Heart right ventricle (tissue), 16 donors: ENCODE data around the gene NEK2. TPM values are rescaled to one million over a fixed set of nuclear protein-coding genes. Genes with fewer than 3 reads are reported as not detected.

Experiments
- ATAC-seq, 8 donors: fragments of 200-7000 bp; cut with Tn5 transposase; one replicate each; pipeline ENCODE4 v1.9.1; 2020; ENCODE audit warnings: mild to moderate bottlenecking in 8 of 8, moderate library complexity in 8 of 8, moderate number of reproducible peaks in 1 of 8
- DNase-seq, 2 donors: peaks; one replicate each; pipeline ENCODE4 v3.0.0-alpha.2; 2020
- H3K27ac ChIP-seq, 10 donors: fragments of 200-600 bp; sonication (generic) in 2 of 10; one replicate each; pipeline versions ENCODE4 v1.5.0 to v1.8.0; 2020 to 2022; ENCODE audit warnings: mild to moderate bottlenecking in 3 of 10
- H3K27me3 ChIP-seq, 7 donors: fragments of 200-600 bp; one replicate each; pipeline ENCODE4 v1.8.0; 2021 to 2022; ENCODE audit warnings: mild to moderate bottlenecking in 2 of 7
- H3K36me3 ChIP-seq, 9 donors: fragments of 200-600 bp; sonication (generic) in 1 of 9; one replicate each; pipeline versions ENCODE4 v1.5.0 to v1.8.0; 2020 to 2022; ENCODE audit warnings: mild to moderate bottlenecking in 2 of 9
- H3K4me1 ChIP-seq, 9 donors: fragments of 200-600 bp; sonication (generic) in 1 of 9; one replicate each; pipeline versions ENCODE4 v1.5.0 to v1.8.0; 2020 to 2022; ENCODE audit warnings: mild to moderate bottlenecking in 4 of 9
- H3K4me3 ChIP-seq, 10 donors: fragments of 200-600 bp; sonication (generic) in 2 of 10; one replicate each; pipeline versions ENCODE4 v1.5.0 to v1.8.0; 2020 to 2022; ENCODE audit warnings: mild to moderate bottlenecking in 7 of 10, moderate library complexity in 2 of 10
- H3K9me3 ChIP-seq, 11 donors: fragments of 200-600 bp in 10 of 11; sonication (generic) in 2 of 11; one replicate each; pipeline versions ENCODE4 v1.5.0 to v1.8.0; 2013 to 2022; ENCODE audit warnings: mild to moderate bottlenecking in 2 of 11, control low read depth in 1 of 11, moderate library complexity in 1 of 11
- CTCF ChIP-seq, 9 donors: fragments of 200-600 bp; sonication (generic) in 2 of 9; IDR thresholded peaks; one replicate each; pipeline versions ENCODE4 v1.5.0 to v1.8.0; 2021 to 2022; ENCODE audit warnings: antibody characterized with exemption in 9 of 9, mild to moderate bottlenecking in 5 of 9, moderate library complexity in 1 of 9
- WGBS, 2 donors: extraction: QIAGEN DNeasy Blood & Tissue Kit; methylation state at CpG; one replicate each; pipeline ENCODE4 v1.1.7; 2013; ENCODE audit warnings: inconsistent platforms in 1 of 2; 5-methylcytosine and 5-hydroxymethylcytosine counted together
- intact Hi-C, 10 donors: fragments of 100-400 bp; cut with DNase I; formaldehyde crosslinking; loops; one replicate each; pipeline versions ENCODE4 v1.11.1 to v1.14.2; 2022
- polyA plus RNA-seq, 2 donors: library from polyadenylated mRNA; stranded (reverse); fragments of 200-250 nt; gene quantifications; one replicate each; pipeline ENCODE4 v1.2.3, GENCODE V29; 2013
- total RNA-seq, 10 donors: library from RNA; stranded (reverse); fragmentation: NEBNext Ultra II Directional in 3 of 10; extraction: Animal tissue kit (Norgen Biotek cat#: 25700) in 3 of 10; gene quantifications; one replicate each; pipeline versions ENCODE4 v1.2.1 to v1.2.4, GENCODE V29; 2021 to 2023
- donor health status: Arrhythmogenic right ventricular cardiomyopathy.
- donor health status: ischemic (EF 13 %, LVEDD 7.1; RV severe dilation, severe dysfunction).
- donor health status: healthy with polysubstance abuse.
- donor health status: DM: no; HTN: yes; CAD: no.
- donor health status: DM: no; HTN: no; CAD: no.
- donor health status: ischemic (EF 25% LVEDD 6.9; RV normal size, moderate dysfunction).
- donor health status: ischemic (EF 25% LVEDD 5.7; RV mildly dilated, moderate dysfunction).
- donor health status: healthy.
- donor health status: DM: yes; HTN: yes; CAD: no.
- donor health status: Ischemic cardiomyopathy.
- donor health status: ischemic (EF 35%, LVEDD 5.7; RV mildly dilated, moderate dysfunction).
- donor health status: nonischemic (EF 11% LVEDD 7.7; RV severe dilation, severe dysfunction).
- donor health status: DM: yes; HTN: yes; CAD: no.
- donor health status: PGD.
- donor health status: ischemic (EF 29% LVEDD 5.4; RV normal size, mild dysfunction).
- donor health status: nonischemic (EF 23%, LVEDD 6.1; RV moderate dilation, normal function).

The NEK2 gene
- total and polyA plus RNA-seq, 12 donors = 0.04 to 2.1 (median 0.19) TPM; not detected in 6

GRCh38 chr1:211625040-211625439, 50.4 kb downstream of the NEK2 start:
- DNase-seq (no peak), ATAC-seq (peak in 4 of 8 donors; percentile 57 to 72 (median 68))
- 80 to 84% methylated on average over 2 of the region's 2 CpGs for WGBS, 2 donors

GRCh38 chr1:211623515-211623914, 51.9 kb downstream of the NEK2 start:
- intact Hi-C loops = no loop called here
- no peak for ATAC-seq

More at GRCh38 chr1:211625040-211625439, 50.4 kb downstream of the NEK2 start:
- H3K27ac ChIP-seq = no peak overlapping the region
- peak in 7 of 9 donors; percentile 12 to 48 (median 39) for TF ChIP-seq CTCF (IDR thresholded peaks at IDR 0.05)
- H3K4me1 ChIP-seq = peaks cover 0 to 22% (median 7%) of the 10 kb centered on the region in 9 donors
- no peaks in the 10 kb centered on the region for H3K36me3 ChIP-seq
- intact Hi-C loops = loop anchor here in 1 of 10 donors (5.0 kb wide), 1 partner anchor 48 kb away; the partner anchor contains the start of gene SLC30A1
- no peaks in the 10 kb centered on the region for H3K9me3 ChIP-seq
- no peaks in the 10 kb centered on the region for H3K27me3 ChIP-seq
- H3K4me3 ChIP-seq = no peak overlapping the region

GRCh38 chr1:211621447-211622198, 53.8 kb downstream of the NEK2 start:
- Histone ChIP-seq H3K27ac (peak overlapping the region in 1 of 10 donors; percentile 15), H3K4me1 (peaks cover 0 to 16% (median 7%) of the 10 kb centered on the region in 9 donors), H3K4me3 (no peak overlapping the region), H3K36me3 (no peaks in the 10 kb centered on the region), H3K27me3 (no peaks in the 10 kb centered on the region), H3K9me3 (no peaks in the 10 kb centered on the region)
- WGBS, 2 donors = 53 to 55% methylated on average over 9 of the region's 9 CpGs
- ATAC-seq (peak in 6 of 8 donors; percentile 30 to 81 (median 39)), DNase-seq (peak; percentile 39 to 42)
- TF ChIP-seq CTCF (IDR thresholded peaks at IDR 0.05) = no peak
- intact Hi-C loops = no loop called here

More at GRCh38 chr1:211623515-211623914, 51.9 kb downstream of the NEK2 start:
- no peak overlapping the region for H3K27ac ChIP-seq
- H3K9me3 ChIP-seq = no peaks in the 10 kb centered on the region
- H3K27me3 ChIP-seq = no peaks in the 10 kb centered on the region
- no peak overlapping the region for H3K4me3 ChIP-seq
- no peak for DNase-seq
- no peaks in the 10 kb centered on the region for H3K36me3 ChIP-seq
- TF ChIP-seq CTCF (IDR thresholded peaks at IDR 0.05) = no peak
- 66 to 73% methylated on average over 3 of the region's 3 CpGs for WGBS, 2 donors
- peaks cover 0 to 19% (median 7%) of the 10 kb centered on the region in 9 donors for H3K4me1 ChIP-seq

- no peak for ATAC-seq
- Histone ChIP-seq H3K9me3 (no peaks in the 10 kb centered on the region), H3K4me1 (peaks cover 3 to 24% (median 12%) of the 10 kb centered on the region in 9 donors), H3K4me3 (no peak overlapping the region), H3K27me3 (no peaks in the 10 kb centered on the region), H3K36me3 (no peaks in the 10 kb centered on the region), H3K27ac (no peak overlapping the region)
- no peak for TF ChIP-seq CTCF (IDR thresholded peaks at IDR 0.05)
- intact Hi-C loops = no loop called here
- no peak for DNase-seq
- WGBS, 2 donors = 81 to 93% methylated on average over 5 of the region's 5 CpGs
Observed at GRCh38 chr1:211620097-211620496, 55.3 kb downstream of the NEK2 start.
